ENCODE measurements around the gene ARHGAP24. TPM values are rescaled to one million over a fixed set of nuclear protein-coding genes. Genes with fewer than 3 reads are reported as not detected.

The ARHGAP24 gene
- total RNA-seq, 4 donors from 2014 or later: 41.6 to 71.2 (median 62.0) TPM

- Histone ChIP-seq H3K36me3 (no peaks in the 10 kb centered on the region), H3K27me3 (no peaks in the 10 kb centered on the region), H3K27ac (no peak overlapping the region), H3K4me3 (no peak overlapping the region), H3K9me3 (no peaks in the 10 kb centered on the region), H3K4me1 (peaks cover 0 to 5% (median under 1%) of the 10 kb centered on the region in 4 donors)
- TF ChIP-seq CTCF (IDR thresholded peaks at IDR 0.05): no peak
- no peak for TF ChIP-seq EP300 (IDR thresholded peaks at IDR 0.05)
- TF ChIP-seq POLR2A (IDR thresholded peaks at IDR 0.05): no peak
- WGBS, 2 donors: 75 to 85% methylated on average over 2 of the region's 2 CpGs
- DNase-seq (ENCODE audit: low spot score in 2 of 2): no peak
These were observed 462.6 kb downstream of the ARHGAP24 start for GRCh38 chr4:85937507-85937906.

DNA sequence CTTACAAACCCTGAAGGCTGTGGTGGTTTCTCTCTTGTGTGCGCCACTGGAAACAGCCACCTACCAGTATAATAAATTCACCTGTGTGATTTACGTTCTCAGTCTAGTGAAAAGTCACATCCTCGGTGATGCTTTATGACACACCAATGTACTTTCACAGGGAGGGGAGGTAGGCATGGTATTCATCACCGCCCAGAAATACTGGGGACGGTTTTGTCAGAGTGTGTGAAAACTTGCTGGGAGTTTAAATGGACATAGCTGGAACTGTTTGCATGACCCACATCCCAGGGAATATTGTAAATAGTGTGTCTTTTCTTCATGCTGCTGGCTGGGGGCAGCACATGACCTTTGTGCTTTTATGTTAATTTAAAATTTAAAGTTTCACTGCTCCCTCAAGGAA lies 463.1 kb downstream of the ARHGAP24 start:
- H3K27ac ChIP-seq: no peak overlapping the region
- no peak for TF ChIP-seq CTCF (IDR thresholded peaks at IDR 0.05)
- TF ChIP-seq POLR2A (IDR thresholded peaks at IDR 0.05): no peak
- no peak for TF ChIP-seq EP300 (IDR thresholded peaks at IDR 0.05)
- 57 to 78% methylated on average over 5 of the region's 5 CpGs for WGBS, 2 donors
- H3K36me3 ChIP-seq: peaks cover 0 to under 1% (median 0%) of the 10 kb centered on the region in 3 donors
- H3K4me3 ChIP-seq: no peak overlapping the region
- no peaks in the 10 kb centered on the region for H3K9me3 ChIP-seq
- no peak for DNase-seq (ENCODE audit: low spot score in 2 of 2)
- H3K27me3 ChIP-seq: no peaks in the 10 kb centered on the region
- no peaks in the 10 kb centered on the region for H3K4me1 ChIP-seq

DNA sequence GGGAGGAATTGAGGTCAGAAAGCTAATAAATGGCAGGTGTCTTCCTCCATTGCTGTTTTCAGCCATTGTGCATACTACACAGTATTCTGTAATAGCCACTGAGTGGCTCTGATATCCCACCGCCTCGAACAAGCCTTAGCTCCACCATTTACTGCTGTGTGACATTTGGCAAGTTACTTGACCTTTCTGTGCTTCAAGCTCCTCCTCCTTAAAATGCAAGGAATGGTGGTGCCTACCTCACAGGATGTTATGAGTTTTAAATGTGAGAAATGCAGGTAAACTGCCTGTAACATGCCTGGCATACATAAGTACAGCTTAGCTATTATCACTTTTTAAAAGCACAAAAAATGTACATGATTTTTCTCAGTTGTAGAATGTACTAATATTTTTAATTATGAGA lies 464.0 kb downstream of the ARHGAP24 start:
- no peaks in the 10 kb centered on the region for H3K27me3 ChIP-seq
- TF ChIP-seq CTCF (IDR thresholded peaks at IDR 0.05): no peak
- no peak for TF ChIP-seq POLR2A (IDR thresholded peaks at IDR 0.05)
- no peak for TF ChIP-seq EP300 (IDR thresholded peaks at IDR 0.05)
- no peak overlapping the region for H3K27ac ChIP-seq
- no peak overlapping the region for H3K4me3 ChIP-seq
- 95 to 100% methylated on average over 2 of the region's 2 CpGs for WGBS, 2 donors
- no peaks in the 10 kb centered on the region for H3K9me3 ChIP-seq
- peaks cover 0 to 8% (median 0%) of the 10 kb centered on the region in 3 donors for H3K36me3 ChIP-seq
- no peak for DNase-seq (ENCODE audit: low spot score in 2 of 2)
- H3K4me1 ChIP-seq: no peaks in the 10 kb centered on the region

GRCh38 chr4:85939595-85939994 lies 464.6 kb downstream of the ARHGAP24 start:
- Histone ChIP-seq H3K4me1 (no peaks in the 10 kb centered on the region), H3K27me3 (no peaks in the 10 kb centered on the region), H3K36me3 (peaks cover 0 to 8% (median 0%) of the 10 kb centered on the region in 3 donors), H3K4me3 (no peak overlapping the region), H3K27ac (no peak overlapping the region), H3K9me3 (no peaks in the 10 kb centered on the region)
- no peak for DNase-seq (ENCODE audit: low spot score in 2 of 2)
- WGBS, 2 donors: 85 to 89% methylated on average over 6 of the region's 6 CpGs
- TF ChIP-seq CTCF (IDR thresholded peaks at IDR 0.05) (no peak), POLR2A (IDR thresholded peaks at IDR 0.05) (no peak), EP300 (IDR thresholded peaks at IDR 0.05) (no peak)

- no peak overlapping the region for H3K27ac ChIP-seq
- H3K4me1 ChIP-seq: no peaks in the 10 kb centered on the region
- H3K27me3 ChIP-seq: no peaks in the 10 kb centered on the region
- H3K9me3 ChIP-seq: no peaks in the 10 kb centered on the region
- TF ChIP-seq EP300 (IDR thresholded peaks at IDR 0.05): no peak
- no peak for TF ChIP-seq POLR2A (IDR thresholded peaks at IDR 0.05)
- TF ChIP-seq CTCF (IDR thresholded peaks at IDR 0.05): no peak
- H3K4me3 ChIP-seq: no peak overlapping the region
- H3K36me3 ChIP-seq: peaks cover 0 to 8% (median 0%) of the 10 kb centered on the region in 3 donors
- no peak for DNase-seq (ENCODE audit: low spot score in 2 of 2)
These were observed 465.2 kb downstream of the ARHGAP24 start for GRCh38 chr4:85940151-85940550.
